ENCODE measurements around the gene PIK3R1. TPM values are rescaled to one million over a fixed set of nuclear protein-coding genes. Genes with fewer than 3 reads are reported as not detected.

PIK3R1 gene
- total and polyA plus RNA-seq, 2 experiments from 2014 or later = 5.9 to 9.8 TPM

GRCh38 chr5:68190619-68191018 is 24.9 kb upstream of the PIK3R1 start (continued):
- TF ChIP-seq REST (IDR thresholded peaks at IDR 0.05; ENCODE audit: unreplicated experiment) (no peak), CTCF (conservative IDR thresholded peaks at IDR 0.05; ENCODE audit: low read depth in 2 of 2) (no peak), EZH2 (IDR thresholded peaks at IDR 0.05; ENCODE audit: low read depth, unreplicated experiment) (no peak), ZNF114 (CRISPR knock-in tag; IDR thresholded peaks at IDR 0.05) (no peak), JUNB (IDR thresholded peaks at IDR 0.05; ENCODE audit: unreplicated experiment) (no peak), ETS1 (IDR thresholded peaks at IDR 0.05) (no peak)

- peaks cover 8% of the 10 kb centered on the region for H3K27me3 Mint-ChIP-seq (ENCODE audit: insufficient read depth, low read depth, poor library complexity)
- H3K27ac Mint-ChIP-seq = no peak overlapping the region
- H3K4me2 ChIP-seq = peak overlapping the region; percentile 45; the same call in 1 of the 2 replicates
- no peaks in the 10 kb centered on the region for H3F3A ChIP-seq (replicated peaks; ENCODE audit: low read depth)
- no peak overlapping the region for H3K4me3 Mint-ChIP-seq
- TF ChIP-seq REST (IDR thresholded peaks at IDR 0.05; ENCODE audit: unreplicated experiment) (no peak), EZH2phosphoT487 (IDR thresholded peaks at IDR 0.05; ENCODE audit: unreplicated experiment) (no peak), STAT1 (IDR thresholded peaks at IDR 0.05; ENCODE audit: unreplicated experiment) (no peak), CREB1 (CRISPR knock-in tag; IDR thresholded peaks at IDR 0.05; ENCODE audit: low read depth) (no peak), ETS1 (IDR thresholded peaks at IDR 0.05) (no peak), NANOG (IDR thresholded peaks at IDR 0.05; ENCODE audit: borderline replicate concordance) (no peak), ZNF331 (CRISPR knock-in tag; IDR thresholded peaks at IDR 0.05; ENCODE audit: low read depth) (no peak), POLR2AphosphoS5 (IDR thresholded peaks at IDR 0.05; ENCODE audit: low read depth) (no peak)
- DNase-seq (ENCODE audit: low spot score) (no peak), ATAC-seq (no peak)
- no peaks in the 10 kb centered on the region for H3K27me3 ChIP-seq (ENCODE audit: insufficient read depth)
- peaks cover 62% of the 10 kb centered on the region for H3K4me1 Mint-ChIP-seq
- peaks cover 8% of the 10 kb centered on the region; the same call in 1 of the 2 replicates for H3K9me2 ChIP-seq (ENCODE audit: insufficient read depth)
- peaks cover 3% of the 10 kb centered on the region; the same call in 1 of the 3 replicates for H3K36me3 Mint-ChIP-seq (ENCODE audit: low read depth)
- no peak overlapping the region for H3K27ac ChIP-seq (ENCODE audit: low read depth)
- H3K36me3 ChIP-seq (ENCODE audit: insufficient read depth) = no peaks in the 10 kb centered on the region
- H4K20me1 ChIP-seq (replicated peaks; ENCODE audit: insufficient read depth) = no peaks in the 10 kb centered on the region
- H3K4me3 ChIP-seq = no peak overlapping the region
- no peaks in the 10 kb centered on the region for H3K79me2 ChIP-seq (replicated peaks; ENCODE audit: insufficient read depth)
- no peaks in the 10 kb centered on the region for H3K9me3 Mint-ChIP-seq
- peaks cover 59% of the 10 kb centered on the region for H3K4me1 ChIP-seq (ENCODE audit: insufficient read depth)
- no peak overlapping the region for H2AFZ ChIP-seq
These were observed 24.3 kb upstream of the PIK3R1 start for GRCh38 chr5:68191083-68191791.
